ENCODE results near the gene DNHD1.

Gene DNHD1

GRCh38 chr11:6539748-6540268 is 42.7 kb downstream of the DNHD1 start:
- DNase-seq: no peak

- DNase-seq: no peak
Measured at GRCh38 chr11:6541356-6541755, 44.3 kb downstream of the DNHD1 start.

GRCh38 chr11:6542727-6543126 is 45.6 kb downstream of the DNHD1 start:
- DNase-seq: no peak

GRCh38 chr11:6544921-6545850 is 48.1 kb downstream of the DNHD1 start:
- no peak for DNase-seq

- DNase-seq: no peak
Measured at GRCh38 chr11:6545917-6546605, 49.0 kb downstream of the DNHD1 start.

GRCh38 chr11:6546735-6547134 is 49.7 kb downstream of the DNHD1 start:
- DNase-seq: no peak

- DNase-seq: no peak
Measured at GRCh38 chr11:6547177-6547576, 50.1 kb downstream of the DNHD1 start.

GRCh38 chr11:6548121-6548520 is 51.0 kb downstream of the DNHD1 start:
- no peak for DNase-seq

GRCh38 chr11:6548641-6549040 is 51.6 kb downstream of the DNHD1 start:
- DNase-seq: no peak

GRCh38 chr11:6553634-6554033 is 56.6 kb downstream of the DNHD1 start:
- DNase-seq: no peak

- DNase-seq: no peak
Measured at GRCh38 chr11:6554828-6555706, 58.0 kb downstream of the DNHD1 start.

GRCh38 chr11:6556139-6556949 is 59.3 kb downstream of the DNHD1 start:
- DNase-seq: no peak

GRCh38 chr11:6557063-6557462 is 60.0 kb downstream of the DNHD1 start:
- no peak for DNase-seq

- no peak for DNase-seq
Measured at GRCh38 chr11:6557761-6558674, 60.9 kb downstream of the DNHD1 start.

GRCh38 chr11:6559369-6559768 is 62.3 kb downstream of the DNHD1 start:
- no peak for DNase-seq

GRCh38 chr11:6561288-6561687 is 64.2 kb downstream of the DNHD1 start:
- no peak for DNase-seq

GRCh38 chr11:6563121-6563619 is 66.1 kb downstream of the DNHD1 start:
- DNase-seq: no peak

GRCh38 chr11:6563667-6564066 is 66.6 kb downstream of the DNHD1 start:
- no peak for DNase-seq

- no peak for DNase-seq
Measured at GRCh38 chr11:6565325-6565724, 68.2 kb downstream of the DNHD1 start.

GRCh38 chr11:6565988-6566703 is 69.1 kb downstream of the DNHD1 start:
- no peak for DNase-seq

Data from SIG-M5 (cell line).